ENCODE measurements around the gene IMPA2.

IMPA2 gene

DNA sequence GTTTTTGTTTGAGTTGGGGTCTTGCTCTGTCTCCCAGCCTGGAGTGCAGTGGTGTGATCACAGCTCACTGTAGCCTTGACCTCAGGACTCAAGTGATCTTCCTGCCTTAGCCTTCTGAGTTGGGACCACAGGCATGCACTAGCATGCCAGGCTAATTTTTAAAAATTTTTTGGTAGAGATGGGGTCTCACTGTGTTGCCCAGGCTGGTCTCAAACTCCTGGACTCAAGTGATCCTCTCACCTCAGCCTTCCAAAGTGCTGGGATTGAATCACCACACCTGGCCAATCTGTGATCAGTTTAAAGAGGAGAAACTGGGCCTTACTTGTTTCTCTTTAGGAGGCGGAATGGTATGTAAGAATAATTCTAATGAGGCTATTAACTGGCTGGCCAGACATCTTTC lies 49.9 kb downstream of the IMPA2 start:
- DNase-seq (ENCODE audit: low spot score), result no peak
- TF ChIP-seq, protein P1, sequence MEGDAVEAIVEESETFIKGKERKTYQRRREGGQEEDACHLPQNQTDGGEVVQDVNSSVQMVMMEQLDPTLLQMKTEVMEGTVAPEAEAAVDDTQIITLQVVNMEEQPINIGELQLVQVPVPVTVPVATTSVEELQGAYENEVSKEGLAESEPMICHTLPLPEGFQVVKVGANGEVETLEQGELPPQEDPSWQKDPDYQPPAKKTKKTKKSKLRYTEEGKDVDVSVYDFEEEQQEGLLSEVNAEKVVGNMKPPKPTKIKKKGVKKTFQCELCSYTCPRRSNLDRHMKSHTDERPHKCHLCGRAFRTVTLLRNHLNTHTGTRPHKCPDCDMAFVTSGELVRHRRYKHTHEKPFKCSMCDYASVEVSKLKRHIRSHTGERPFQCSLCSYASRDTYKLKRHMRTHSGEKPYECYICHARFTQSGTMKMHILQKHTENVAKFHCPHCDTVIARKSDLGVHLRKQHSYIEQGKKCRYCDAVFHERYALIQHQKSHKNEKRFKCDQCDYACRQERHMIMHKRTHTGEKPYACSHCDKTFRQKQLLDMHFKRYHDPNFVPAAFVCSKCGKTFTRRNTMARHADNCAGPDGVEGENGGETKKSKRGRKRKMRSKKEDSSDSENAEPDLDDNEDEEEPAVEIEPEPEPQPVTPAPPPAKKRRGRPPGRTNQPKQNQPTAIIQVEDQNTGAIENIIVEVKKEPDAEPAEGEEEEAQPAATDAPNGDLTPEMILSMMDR (IDR thresholded peaks at IDR 0.05; ENCODE audit: extremely low read depth, missing control alignments), result no peak

DNA sequence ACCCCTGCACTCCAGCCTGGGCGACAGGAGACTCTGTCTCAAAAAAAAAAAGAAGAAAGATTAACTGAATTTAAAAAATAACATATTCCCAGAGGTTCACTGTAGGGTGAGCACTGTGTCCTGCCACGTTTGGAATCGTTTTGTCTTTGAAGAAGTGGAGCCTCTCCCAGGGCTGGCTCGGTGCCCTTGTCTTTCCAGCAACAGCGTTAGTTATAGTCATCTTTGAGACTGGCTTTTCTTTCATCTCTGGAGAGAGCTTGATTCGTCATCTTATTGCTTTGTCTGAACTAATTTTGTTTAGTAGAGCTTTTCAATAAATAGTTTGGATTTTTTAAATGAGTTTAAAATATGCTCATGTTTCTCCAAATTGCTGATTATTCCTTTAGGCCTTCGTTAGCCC lies 50.5 kb downstream of the IMPA2 start:
- TF ChIP-seq, protein P1 (IDR thresholded peaks at IDR 0.05; ENCODE audit: extremely low read depth, missing control alignments), result no peak
- no peak for DNase-seq (ENCODE audit: low spot score)

DNA sequence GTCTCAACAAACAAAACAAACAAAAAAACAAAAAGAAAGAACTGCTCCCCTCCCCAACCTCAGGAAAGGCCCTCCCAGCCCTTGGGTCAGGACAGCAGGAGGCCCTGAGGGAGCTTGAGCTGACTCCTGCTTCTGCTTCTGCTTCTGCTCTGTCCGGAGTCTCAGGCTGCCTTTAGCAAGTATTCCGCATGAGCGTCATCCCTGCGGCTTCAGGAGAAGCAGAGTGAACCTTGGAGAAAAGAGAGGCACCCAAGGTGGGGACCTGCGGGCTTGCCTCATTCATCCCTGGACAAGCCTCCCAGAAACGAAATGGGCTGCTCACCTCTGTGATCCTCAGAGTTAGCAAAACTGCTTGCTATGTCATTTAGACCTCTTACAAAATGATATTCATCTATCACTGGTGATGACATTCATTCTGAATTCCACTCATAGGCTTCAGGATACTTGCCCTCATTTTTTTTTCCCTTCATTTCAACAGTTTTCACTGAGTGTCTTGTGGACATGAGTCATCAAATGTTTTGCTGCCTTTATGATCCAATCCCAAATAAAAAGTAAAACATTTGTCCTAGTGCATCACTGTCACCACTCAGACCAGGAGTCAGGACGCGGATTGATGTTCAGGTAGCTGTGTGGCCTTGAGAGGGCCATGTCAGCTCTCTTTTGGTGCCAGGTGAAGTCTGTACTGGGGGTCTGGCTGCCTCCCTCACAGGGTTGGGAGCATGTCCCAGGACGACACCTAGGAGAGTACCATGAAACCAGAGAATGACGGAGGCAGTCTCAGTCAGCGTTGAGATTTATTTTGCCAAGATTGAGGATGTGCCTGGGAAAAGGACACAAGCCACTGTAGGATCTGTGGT lies 51.7 kb downstream of the IMPA2 start:
- TF ChIP-seq, protein P1 (IDR thresholded peaks at IDR 0.05; ENCODE audit: extremely low read depth, missing control alignments), result no peak
- no peak for DNase-seq (ENCODE audit: low spot score)

DNA sequence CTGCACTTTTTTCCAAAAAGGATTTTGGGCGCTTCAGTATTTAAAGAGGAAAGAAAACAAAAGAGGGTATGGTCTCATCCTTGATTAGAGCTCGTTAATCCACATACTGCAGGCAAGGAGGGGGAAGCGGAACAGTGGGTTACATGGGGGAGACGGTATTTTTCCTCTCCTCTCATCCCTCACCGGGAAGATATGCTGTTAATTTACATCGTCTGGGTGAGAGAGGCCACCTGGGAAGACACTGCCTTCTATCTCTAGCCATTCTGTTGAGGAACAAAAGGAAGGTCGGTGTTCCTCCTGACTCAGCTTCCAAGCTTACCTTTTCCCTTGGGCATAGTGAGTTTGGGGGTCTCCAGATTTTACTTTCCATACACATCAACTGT lies 52.3 kb downstream of the IMPA2 start:
- DNase-seq (ENCODE audit: low spot score), result no peak
- TF ChIP-seq, protein P1 (IDR thresholded peaks at IDR 0.05; ENCODE audit: extremely low read depth, missing control alignments), result no peak

DNA sequence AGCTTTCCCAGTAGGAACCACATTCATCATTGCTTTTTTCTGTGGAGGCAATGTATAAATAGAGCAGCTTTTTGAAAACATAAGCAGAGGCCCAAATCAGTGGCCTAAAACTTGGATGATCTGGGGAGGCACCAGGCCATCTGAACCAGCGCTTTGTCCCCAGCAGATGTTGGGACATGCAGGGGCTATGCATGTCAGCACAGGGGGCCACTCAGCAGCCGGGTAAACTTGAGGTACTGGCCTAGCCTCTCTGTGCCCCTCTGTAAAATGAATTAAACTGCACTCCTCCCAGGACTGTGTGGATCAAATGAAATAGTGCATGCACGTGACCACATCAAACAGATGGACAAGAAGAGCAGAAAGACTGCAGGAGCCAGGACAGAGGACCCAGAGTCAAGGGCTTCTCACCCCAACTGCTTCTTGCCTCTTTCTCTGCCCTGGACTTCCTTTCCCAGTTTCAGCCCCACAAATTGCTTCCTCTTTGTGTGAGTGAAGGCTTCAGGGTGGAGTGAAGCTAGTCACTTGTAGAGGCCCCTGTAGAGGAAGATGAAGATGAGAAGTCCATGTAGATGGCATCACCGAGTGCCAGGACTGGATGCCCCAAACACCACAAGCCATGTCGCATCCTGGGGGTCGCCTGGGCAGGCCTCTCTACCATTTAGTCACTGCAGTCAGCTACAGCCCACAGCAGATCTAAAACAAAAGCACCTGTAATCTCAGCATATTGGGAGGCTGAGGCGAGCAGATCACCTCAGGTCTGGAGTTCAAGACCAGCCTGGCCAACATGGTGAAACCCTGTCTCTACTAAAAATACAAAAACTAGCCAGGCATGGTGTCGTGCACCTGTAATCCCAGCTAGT lies 53.2 kb downstream of the IMPA2 start:
- no peak for DNase-seq (ENCODE audit: low spot score)
- TF ChIP-seq, protein P1 (IDR thresholded peaks at IDR 0.05; ENCODE audit: extremely low read depth, missing control alignments), result no peak

GRCh38 chr18:12035481-12035880 lies 54.2 kb downstream of the IMPA2 start:
- TF ChIP-seq, protein P1 (IDR thresholded peaks at IDR 0.05; ENCODE audit: extremely low read depth, missing control alignments), result no peak

DNA sequence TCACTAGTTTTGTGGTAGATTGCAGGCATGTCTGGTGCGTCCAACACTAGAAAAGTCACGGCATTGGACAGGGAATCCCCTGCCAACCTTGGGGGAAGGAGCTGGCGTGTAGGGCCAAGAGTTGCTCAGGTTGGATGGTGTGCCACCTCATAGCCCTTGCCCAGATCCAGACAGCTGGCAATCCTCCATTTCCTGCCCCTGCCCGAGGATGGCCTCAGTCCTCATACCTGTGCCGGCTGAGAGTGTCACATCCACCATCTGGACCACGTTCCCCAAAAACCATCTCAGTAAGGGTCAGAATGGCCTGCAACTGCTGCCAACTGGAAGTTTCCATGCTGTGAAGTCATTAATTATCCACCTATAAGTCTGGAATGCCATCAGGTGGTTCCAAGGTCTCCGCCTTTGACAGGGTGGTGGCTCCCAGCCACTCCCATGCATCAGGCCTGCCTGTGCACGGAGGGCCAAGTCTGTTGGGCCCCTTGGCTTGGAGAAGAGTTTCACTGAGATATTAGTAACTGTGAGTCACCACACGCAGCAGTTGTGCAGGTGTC lies 55.0 kb downstream of the IMPA2 start:
- DNase-seq (ENCODE audit: low spot score), result no peak
- TF ChIP-seq, protein P1 (IDR thresholded peaks at IDR 0.05; ENCODE audit: extremely low read depth, missing control alignments), result no peak

More at GRCh38 chr18:12035481-12035880, 54.2 kb downstream of the IMPA2 start:
- DNase-seq (ENCODE audit: low spot score), result no peak

Data from GM20000 (cell line).